WI38 (cell line): ENCODE results near the gene LRRC49.

Source experiments
- H3K4me3 ChIP-seq: 2 replicates; pipeline ENCODE4 v1.5.1; 2011; ENCODE audit warnings: low read depth, mild to moderate bottlenecking, control low read depth, low read length
- TF ChIP-seq, protein P1 (sequence below): IDR thresholded peaks from 2 replicates; pipeline ENCODE4 v1.5.1; 2012; ENCODE audit warnings: low read depth, mild to moderate bottlenecking, control low read depth, low read length

The LRRC49 gene

GRCh38 chr15:70955151-70955550 lies 62.5 kb downstream of the LRRC49 start:
- no peak overlapping the region for H3K4me3 ChIP-seq
- TF ChIP-seq, protein P1, sequence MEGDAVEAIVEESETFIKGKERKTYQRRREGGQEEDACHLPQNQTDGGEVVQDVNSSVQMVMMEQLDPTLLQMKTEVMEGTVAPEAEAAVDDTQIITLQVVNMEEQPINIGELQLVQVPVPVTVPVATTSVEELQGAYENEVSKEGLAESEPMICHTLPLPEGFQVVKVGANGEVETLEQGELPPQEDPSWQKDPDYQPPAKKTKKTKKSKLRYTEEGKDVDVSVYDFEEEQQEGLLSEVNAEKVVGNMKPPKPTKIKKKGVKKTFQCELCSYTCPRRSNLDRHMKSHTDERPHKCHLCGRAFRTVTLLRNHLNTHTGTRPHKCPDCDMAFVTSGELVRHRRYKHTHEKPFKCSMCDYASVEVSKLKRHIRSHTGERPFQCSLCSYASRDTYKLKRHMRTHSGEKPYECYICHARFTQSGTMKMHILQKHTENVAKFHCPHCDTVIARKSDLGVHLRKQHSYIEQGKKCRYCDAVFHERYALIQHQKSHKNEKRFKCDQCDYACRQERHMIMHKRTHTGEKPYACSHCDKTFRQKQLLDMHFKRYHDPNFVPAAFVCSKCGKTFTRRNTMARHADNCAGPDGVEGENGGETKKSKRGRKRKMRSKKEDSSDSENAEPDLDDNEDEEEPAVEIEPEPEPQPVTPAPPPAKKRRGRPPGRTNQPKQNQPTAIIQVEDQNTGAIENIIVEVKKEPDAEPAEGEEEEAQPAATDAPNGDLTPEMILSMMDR = no peak

GRCh38 chr15:70956201-70956995 lies 63.8 kb downstream of the LRRC49 start:
- TF ChIP-seq, protein P1 = no peak
- no peak overlapping the region for H3K4me3 ChIP-seq

GRCh38 chr15:70962084-70962483 lies 69.5 kb downstream of the LRRC49 start:
- H3K4me3 ChIP-seq = no peak overlapping the region
- TF ChIP-seq, protein P1 = no peak

- TF ChIP-seq, protein P1 = no peak
- H3K4me3 ChIP-seq = no peak overlapping the region
These were observed 70.6 kb downstream of the LRRC49 start for GRCh38 chr15:70963199-70963598.

DNA sequence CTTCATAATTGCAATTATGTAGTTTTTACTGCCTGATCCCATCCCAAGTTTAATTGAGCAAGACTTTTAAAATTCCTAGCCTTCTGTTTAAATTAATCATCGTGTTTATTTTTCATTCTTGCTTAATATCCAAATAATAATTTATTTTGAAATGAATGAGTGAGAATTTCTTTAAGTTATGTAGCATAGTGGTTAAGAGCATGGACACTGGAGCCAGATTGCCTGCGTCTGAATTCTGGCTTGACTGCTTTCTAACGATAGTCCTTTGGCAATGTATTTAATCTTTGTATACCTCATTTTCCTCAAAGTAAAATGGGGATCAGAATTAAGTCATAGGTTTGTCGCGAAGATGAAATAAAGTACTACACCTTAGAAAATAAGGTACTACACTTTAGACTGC lies 71.4 kb downstream of the LRRC49 start:
- TF ChIP-seq, protein P1 = no peak
- H3K4me3 ChIP-seq = no peak overlapping the region

DNA sequence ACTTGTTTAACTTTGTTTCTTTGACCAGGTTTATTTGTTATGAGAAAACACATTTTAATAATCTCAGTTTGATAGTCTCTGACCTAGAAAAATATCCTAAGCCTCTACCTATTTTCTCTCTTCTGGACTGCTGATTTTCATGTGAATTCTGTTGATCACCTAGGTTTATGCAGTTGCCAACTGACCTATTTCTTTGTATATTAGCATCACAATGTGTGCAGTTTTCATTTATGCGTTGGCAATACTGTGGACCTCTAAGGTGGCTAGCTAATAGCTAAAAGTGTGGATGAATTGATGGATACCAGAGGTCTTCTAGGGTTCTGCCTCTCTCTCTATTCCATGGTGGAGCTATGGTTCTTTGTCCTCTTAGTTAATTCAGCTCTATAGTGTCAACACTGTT lies 72.1 kb downstream of the LRRC49 start:
- TF ChIP-seq, protein P1 = no peak
- H3K4me3 ChIP-seq = no peak overlapping the region

DNA sequence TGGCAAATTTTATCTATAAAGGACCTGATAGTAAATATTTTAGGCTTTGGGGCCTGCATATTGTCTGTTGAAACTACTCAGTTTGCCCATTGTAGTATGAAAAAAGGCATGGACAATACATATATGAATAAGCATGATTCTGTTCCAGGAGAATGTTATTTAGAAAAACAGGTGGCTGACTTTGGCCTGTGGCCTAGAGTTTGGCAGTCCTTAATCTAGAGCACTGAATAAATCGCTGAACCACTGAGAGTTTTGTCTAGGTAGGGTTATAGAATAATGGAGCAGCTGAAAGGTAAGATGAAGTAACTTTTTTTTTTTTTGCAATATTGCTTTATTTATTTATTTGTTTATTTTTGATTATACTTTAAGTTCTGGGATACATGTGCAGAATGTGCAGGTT lies 75.0 kb downstream of the LRRC49 start:
- TF ChIP-seq, protein P1 = no peak
- H3K4me3 ChIP-seq = no peak overlapping the region
